Measurements from ENCODE around the gene NUDT16L1. TPM values are rescaled to one million over a fixed set of nuclear protein-coding genes. Genes with fewer than 3 reads are reported as not detected.

The NUDT16L1 gene
- total RNA-seq, 1 experiment from 2014 or later: 32.6 TPM

DNA sequence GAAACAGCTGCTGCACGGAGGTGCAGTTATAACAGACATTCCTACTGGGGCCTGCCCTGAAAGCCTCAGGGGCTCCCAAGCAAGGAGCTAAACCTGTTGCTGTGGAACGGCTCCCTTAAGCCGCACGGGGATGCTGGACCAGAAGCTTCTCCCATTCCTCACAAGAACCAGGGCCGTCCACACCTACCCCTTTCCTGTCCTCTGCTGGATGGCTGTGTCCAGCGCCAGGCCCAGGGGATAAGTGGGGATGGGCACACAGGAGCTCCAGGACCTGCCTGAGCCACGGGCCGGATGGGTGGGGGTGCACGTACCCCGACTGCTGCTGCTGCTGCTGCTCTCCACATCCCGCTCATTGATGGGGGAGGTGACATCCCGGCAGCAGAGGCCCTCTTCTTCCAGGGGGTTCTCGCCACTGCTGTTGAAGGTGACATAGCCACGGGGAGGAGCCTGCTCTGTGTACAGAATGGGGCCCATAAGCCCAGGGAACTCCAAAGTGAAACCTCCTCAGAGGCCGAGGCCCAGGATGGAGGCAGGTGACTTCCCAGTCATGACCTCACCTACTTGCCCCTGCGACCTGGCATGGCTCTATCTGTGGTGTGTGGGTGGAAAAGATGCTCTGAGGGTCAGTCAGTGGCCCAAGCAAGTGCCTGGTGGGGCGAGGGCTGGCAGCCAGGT is 8.6 kb downstream of the NUDT16L1 start:
- no peak for TF ChIP-seq CTCF (IDR thresholded peaks at IDR 0.05; ENCODE audit: unreplicated experiment)
- intact Hi-C loops (cut with micrococcal nuclease; ENCODE audit: unreplicated experiment): no loop called here
- H3K4me1 Mint-ChIP-seq (ENCODE audit: low read depth, unreplicated experiment): peaks cover 13% of the 10 kb centered on the region
- H3K27ac Mint-ChIP-seq (ENCODE audit: unreplicated experiment): peak overlapping the region; percentile 42
- no peaks in the 10 kb centered on the region for H3K27me3 Mint-ChIP-seq (ENCODE audit: unreplicated experiment)
- CTCF ChIA-PET: interaction anchor here (1.1 kb wide), 1 partner anchor 8 kb away, joined by 3 read pairs; no protein-coding TSS in a partner anchor
- peaks cover 48% of the 10 kb centered on the region for H3K36me3 Mint-ChIP-seq (ENCODE audit: insufficient read depth, unreplicated experiment)
- BruUV-seq (replicated peaks): no TSS peak
- no peaks in the 10 kb centered on the region for H3K9me3 Mint-ChIP-seq (ENCODE audit: low read depth, unreplicated experiment)
- no peak overlapping the region for H3K4me3 Mint-ChIP-seq (ENCODE audit: low read depth, unreplicated experiment)
- DNase-seq: no peak

DNA sequence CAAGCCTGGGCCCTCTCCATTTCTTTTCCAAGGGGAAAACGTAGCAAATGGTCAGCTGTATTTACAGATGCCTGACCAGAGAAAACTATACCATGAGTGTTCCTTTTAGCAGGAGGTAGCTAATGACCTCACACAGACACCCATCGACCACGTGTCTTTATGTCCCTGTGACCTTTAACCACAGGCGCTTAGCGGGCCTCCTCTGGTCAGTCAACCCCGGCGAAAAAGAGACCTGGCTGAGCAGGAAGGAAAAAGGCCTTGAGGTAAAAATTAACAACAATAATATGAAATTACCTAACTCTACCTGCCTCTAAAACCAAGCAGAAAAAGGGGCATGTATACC is 9.1 kb downstream of the NUDT16L1 start:
- H3K27ac Mint-ChIP-seq (ENCODE audit: unreplicated experiment): peak overlapping the region; percentile 42
- no peaks in the 10 kb centered on the region for H3K27me3 Mint-ChIP-seq (ENCODE audit: unreplicated experiment)
- H3K4me3 Mint-ChIP-seq (ENCODE audit: low read depth, unreplicated experiment): no peak overlapping the region
- H3K36me3 Mint-ChIP-seq (ENCODE audit: insufficient read depth, unreplicated experiment): peaks cover 48% of the 10 kb centered on the region
- no peak for DNase-seq
- H3K4me1 Mint-ChIP-seq (ENCODE audit: low read depth, unreplicated experiment): peaks cover 13% of the 10 kb centered on the region
- no peaks in the 10 kb centered on the region for H3K9me3 Mint-ChIP-seq (ENCODE audit: low read depth, unreplicated experiment)
- no TSS peak for BruUV-seq (replicated peaks)
- intact Hi-C loops (cut with micrococcal nuclease; ENCODE audit: unreplicated experiment): no loop called here
- CTCF ChIA-PET: interaction anchor here (1.1 kb wide), 1 partner anchor 9 kb away, joined by 3 read pairs; no protein-coding TSS in a partner anchor
- no peak for TF ChIP-seq CTCF (IDR thresholded peaks at IDR 0.05; ENCODE audit: unreplicated experiment)

GRCh38 chr16:4703906-4704305 is 10.5 kb downstream of the NUDT16L1 start:
- no peak for DNase-seq
- no peaks in the 10 kb centered on the region for H3K27me3 Mint-ChIP-seq (ENCODE audit: unreplicated experiment)
- no peak overlapping the region for H3K27ac Mint-ChIP-seq (ENCODE audit: unreplicated experiment)
- H3K9me3 Mint-ChIP-seq (ENCODE audit: low read depth, unreplicated experiment): no peaks in the 10 kb centered on the region
- no peak overlapping the region for H3K4me3 Mint-ChIP-seq (ENCODE audit: low read depth, unreplicated experiment)
- TF ChIP-seq CTCF (IDR thresholded peaks at IDR 0.05; ENCODE audit: unreplicated experiment): no peak
- H3K4me1 Mint-ChIP-seq (ENCODE audit: low read depth, unreplicated experiment): peaks cover 13% of the 10 kb centered on the region
- no TSS peak for BruUV-seq (replicated peaks)
- intact Hi-C loops (cut with micrococcal nuclease; ENCODE audit: unreplicated experiment): no loop called here
- CTCF ChIA-PET: interaction anchor here (0.5 kb wide), 1 partner anchor 226 kb away, joined by 3 read pairs; no protein-coding TSS in a partner anchor
- H3K36me3 Mint-ChIP-seq (ENCODE audit: insufficient read depth, unreplicated experiment): peaks cover 35% of the 10 kb centered on the region

DNA sequence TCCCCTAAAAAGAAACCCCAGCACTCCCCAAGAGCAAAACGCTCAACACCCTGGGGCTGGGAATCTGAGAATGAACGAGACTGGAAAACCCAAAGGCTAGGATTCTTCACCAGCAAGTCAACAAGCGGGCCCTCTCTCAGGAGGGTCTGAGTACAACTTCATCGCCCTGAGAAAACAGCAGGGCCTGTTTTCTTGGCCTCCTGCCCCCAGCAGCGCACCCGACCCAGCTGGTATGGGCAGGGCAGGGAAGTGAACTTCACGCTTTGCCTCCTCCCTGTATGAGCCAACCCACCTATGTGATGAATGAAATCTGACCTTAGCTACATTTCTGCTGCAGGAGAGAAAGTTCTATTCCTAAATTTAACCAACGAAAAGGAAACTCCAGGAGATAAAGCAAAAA is 11.1 kb downstream of the NUDT16L1 start:
- Mint-ChIP-seq H3K36me3 (ENCODE audit: insufficient read depth, unreplicated experiment) (peaks cover 29% of the 10 kb centered on the region), H3K9me3 (ENCODE audit: low read depth, unreplicated experiment) (no peaks in the 10 kb centered on the region), H3K27ac (ENCODE audit: unreplicated experiment) (no peak overlapping the region), H3K4me3 (ENCODE audit: low read depth, unreplicated experiment) (no peak overlapping the region), H3K4me1 (ENCODE audit: low read depth, unreplicated experiment) (peaks cover 13% of the 10 kb centered on the region), H3K27me3 (ENCODE audit: unreplicated experiment) (no peaks in the 10 kb centered on the region)
- TF ChIP-seq CTCF (IDR thresholded peaks at IDR 0.05; ENCODE audit: unreplicated experiment): no peak
- no peak for DNase-seq
- CTCF ChIA-PET: interaction anchor here (0.5 kb wide), 1 partner anchor 226 kb away, joined by 3 read pairs; no protein-coding TSS in a partner anchor
- intact Hi-C loops (cut with micrococcal nuclease; ENCODE audit: unreplicated experiment): no loop called here
- no TSS peak for BruUV-seq (replicated peaks)

All from Calu3 (cell line).